HepG2 (cell line): ENCODE data around the gene GCNT4. TPM values are rescaled to one million over a fixed set of nuclear protein-coding genes. Genes with fewer than 3 reads are reported as not detected.

Source experiments
- ATF3 ChIP-seq: sonication (generic); formaldehyde crosslinking; IDR thresholded peaks from 2 replicates; pipeline ENCODE4 v1.4.0; 2020; ENCODE audit warnings: missing genetic modification reagents
- ATF4 ChIP-seq, 2 experiments: fragments of 450-650 bp in 1 of 2; sonication (generic) in 1 of 2; formaldehyde crosslinking; IDR thresholded peaks; 2 replicates each; pipeline versions ENCODE4 v1.5.0 to v1.8.0; 2020 to 2022; ENCODE audit warnings: mild to moderate bottlenecking in 1 of 2, missing genetic modification reagents in 1 of 2
- DPF2 ChIP-seq: sonication (generic); formaldehyde crosslinking; IDR thresholded peaks from 2 replicates; pipeline ENCODE4 v1.4.0; 2020; ENCODE audit warnings: mild to moderate bottlenecking, low read depth, missing genetic modification reagents, borderline replicate concordance
- JUNB ChIP-seq: sonication (generic); formaldehyde crosslinking; IDR thresholded peaks from 2 replicates; pipeline ENCODE4 v1.8.0; 2022; ENCODE audit warnings: missing genetic modification reagents, mild to moderate bottlenecking, borderline replicate concordance
- KMT2B ChIP-seq: IDR thresholded peaks from 2 replicates; pipeline ENCODE4 v1.6.1; 2016; ENCODE audit warnings: missing genetic modification reagents, missing compliant biosample characterization
- MTA1 ChIP-seq: sonication (generic); formaldehyde crosslinking; IDR thresholded peaks from 2 replicates; pipeline ENCODE4 v1.4.0; 2020; ENCODE audit warnings: missing genetic modification reagents, mild to moderate bottlenecking, borderline replicate concordance
- NFIC ChIP-seq: IDR thresholded peaks from 2 replicates; pipeline ENCODE4 v1.6.1; 2012; ENCODE audit warnings: mild to moderate bottlenecking, low read length, inconsistent platforms
- PLRG1 ChIP-seq: fragments of 450-650 bp; conservative IDR thresholded peaks from 2 replicates; pipeline ENCODE4 v1.6.1; 2016
- RAD51 ChIP-seq: fragments of 450-650 bp; IDR thresholded peaks from 2 replicates; pipeline ENCODE4 v1.6.1; 2016; ENCODE audit warnings: borderline replicate concordance
- SNAI1 ChIP-seq: sonication (generic); formaldehyde crosslinking; IDR thresholded peaks from 2 replicates; pipeline ENCODE4 v1.5.0; 2020; ENCODE audit warnings: mild to moderate bottlenecking, missing genetic modification reagents, borderline replicate concordance
- TCF12 ChIP-seq, 2 experiments: fragments of 450-650 bp in 1 of 2; sonication (generic) in 1 of 2; formaldehyde crosslinking in 1 of 2; IDR thresholded peaks; 2 replicates each; pipeline versions ENCODE4 v1.6.1 to v1.8.0; 2017 to 2022; ENCODE audit warnings: antibody characterized with exemption in 1 of 2, mild to moderate bottlenecking in 1 of 2, missing genetic modification reagents in 1 of 2, moderate library complexity in 1 of 2
- TEAD2 ChIP-seq: sonication (generic); formaldehyde crosslinking; IDR thresholded peaks from 2 replicates; pipeline ENCODE4 v1.9.0; 2021; ENCODE audit warnings: missing genetic modification reagents
- ZFP1 ChIP-seq: IDR thresholded peaks from 2 replicates; pipeline ENCODE4 v1.6.1; 2016
- ZFP36 ChIP-seq: fragments of 150-350 bp; IDR thresholded peaks from 2 replicates; pipeline ENCODE4 v1.6.1; 2018; ENCODE audit warnings: borderline replicate concordance, low read length, low read depth; ENCODE audit not compliant: partially characterized antibody
- ZFP62 ChIP-seq: sonication (generic); formaldehyde crosslinking; IDR thresholded peaks from 2 replicates; pipeline ENCODE4 v1.4.0; 2020; ENCODE audit warnings: missing genetic modification reagents
- ZNF33A ChIP-seq: sonication (generic); formaldehyde crosslinking; IDR thresholded peaks from 2 replicates; pipeline ENCODE4 v1.5.1; 2020; ENCODE audit warnings: missing genetic modification reagents, mild to moderate bottlenecking, moderate library complexity, borderline replicate concordance
- ZNF407 ChIP-seq: sonication (generic); formaldehyde crosslinking; IDR thresholded peaks from one replicate; pipeline ENCODE4 v1.5.1; 2020; ENCODE audit warnings: mild to moderate bottlenecking, missing genetic modification reagents; ENCODE audit errors: not compliant biosample characterization
- ZNF678 ChIP-seq: sonication (generic); formaldehyde crosslinking; IDR thresholded peaks from 2 replicates; pipeline ENCODE4 v1.4.0; 2020; ENCODE audit warnings: mild to moderate bottlenecking, missing genetic modification reagents
- ZNF740 ChIP-seq: sonication (generic); formaldehyde crosslinking; IDR thresholded peaks from 2 replicates; pipeline ENCODE4 v1.4.0; 2020; ENCODE audit warnings: missing genetic modification reagents
- ZNF749 ChIP-seq: sonication (generic); formaldehyde crosslinking; IDR thresholded peaks from 2 replicates; pipeline ENCODE4 v1.8.0; 2022; ENCODE audit warnings: mild to moderate bottlenecking, missing genetic modification reagents, moderate library complexity, borderline replicate concordance
- ZNF841 ChIP-seq: sonication (generic); formaldehyde crosslinking; IDR thresholded peaks from 2 replicates; pipeline ENCODE4 v1.8.1; 2023; ENCODE audit warnings: missing genetic modification reagents, borderline replicate concordance
- polyA plus RNA-seq, 8 experiments: library from polyadenylated mRNA; depleted of rRNA in 3 of 8; stranded (reverse) in 7 of 8; unstranded in 1 of 8; fragments of >200 nt; fragmentation: Illumina TruSeq in 4 of 8; extraction: Trizol in 4 of 8; gene quantifications; 2 replicates each; pipeline versions ENCODE4 v1.2.1 to v1.2.3, GENCODE V29; 2011 to 2016; ENCODE audit warnings: low read depth in 4 of 8, missing spikeins in 1 of 8, mixed read lengths in 1 of 8; ENCODE audit not compliant: insufficient read depth in 1 of 8
- total RNA-seq, 5 experiments: library from RNA; depleted of rRNA; stranded (reverse); fragments of >200 nt; fragmentation: Illumina TruSeq; extraction: Trizol; gene quantifications; 2 replicates each; pipeline ENCODE4 v1.2.3, GENCODE V29; 2016; ENCODE audit warnings: low read depth in 1 of 5

GCNT4 gene
- total and polyA plus RNA-seq, 2 of the 13 experiments (the other 11 are each of a cell fraction or from before 2014, with no cell fraction given), result 0.22 to 0.38 TPM

GRCh38 chr5:75020016-75020656 lies 32.2 kb downstream of the GCNT4 start (continued):
- TF ChIP-seq ATF4 (CRISPR knock-in tag; IDR thresholded peaks at IDR 0.05), result no peak
- TF ChIP-seq ZFP36, result no peak
- TF ChIP-seq ZNF740 (CRISPR knock-in tag), result no peak
- TF ChIP-seq ZFP1, result no peak
- TF ChIP-seq JUNB (CRISPR knock-in tag), result no peak
- TF ChIP-seq ZNF407 (CRISPR knock-in tag), result no peak
- TF ChIP-seq NFIC, result peak; percentile 61; the same call in 1 of the 2 replicates
- TF ChIP-seq ZFP62, result no peak
- no peak for TF ChIP-seq ZNF33A (CRISPR knock-in tag)
- TF ChIP-seq ZNF678 (CRISPR knock-in tag), result no peak
- no peak for TF ChIP-seq TCF12 (IDR thresholded peaks at IDR 0.05)
- no peak for TF ChIP-seq TCF12 (CRISPR knock-in tag; IDR thresholded peaks at IDR 0.05)
- peak; percentile 67; the same call in 1 of the 2 replicates for TF ChIP-seq SNAI1 (CRISPR knock-in tag)
- no peak for TF ChIP-seq ZNF841 (CRISPR knock-in tag)
- TF ChIP-seq RAD51, result no peak
- TF ChIP-seq MTA1 (CRISPR knock-in tag), result no peak
- TF ChIP-seq ZNF749 (CRISPR knock-in tag), result no peak
- no peak for TF ChIP-seq PLRG1
- TF ChIP-seq DPF2 (CRISPR knock-in tag), result no peak
- TF ChIP-seq KMT2B (CRISPR knock-in tag), result no peak
- TF ChIP-seq ATF3 (CRISPR knock-in tag), result no peak
- TF ChIP-seq TEAD2, result no peak
